SK-N-SH treated with all-trans-retinoic acid at 6 μM for 48 hours (cell line): Measurements from ENCODE around the gene STX3.

ENCODE experiments used
- ARNTL ChIP-seq: fragments of 450-650 bp; formaldehyde crosslinking; IDR thresholded peaks from 2 replicates; pipeline ENCODE4 v1.5.0; 2020; ENCODE audit warnings: low read depth, mild to moderate bottlenecking, moderate library complexity, borderline replicate concordance
- TCF4 ChIP-seq: fragments of 250-450 bp; sonication (Bioruptor Pico); IDR thresholded peaks from 2 replicates; pipeline ENCODE4 v1.8.0; 2021; ENCODE audit warnings: mild to moderate bottlenecking, moderate library complexity, borderline replicate concordance
- ZC3H10 ChIP-seq: fragments of 250-450 bp; sonication (Bioruptor Pico); IDR thresholded peaks from 2 replicates; pipeline ENCODE4 v1.5.1; 2021; ENCODE audit warnings: mild to moderate bottlenecking, moderate library complexity
- ZFP3 ChIP-seq: fragments of 250-450 bp; sonication (Bioruptor Pico); IDR thresholded peaks from 2 replicates; pipeline ENCODE4 v1.5.0; 2020; ENCODE audit warnings: mild to moderate bottlenecking, moderate library complexity
- ZFP30 ChIP-seq: fragments of 450-650 bp; formaldehyde crosslinking; IDR thresholded peaks from 2 replicates; pipeline ENCODE4 v1.5.0; 2022; ENCODE audit warnings: mild to moderate bottlenecking, moderate library complexity

DNA sequence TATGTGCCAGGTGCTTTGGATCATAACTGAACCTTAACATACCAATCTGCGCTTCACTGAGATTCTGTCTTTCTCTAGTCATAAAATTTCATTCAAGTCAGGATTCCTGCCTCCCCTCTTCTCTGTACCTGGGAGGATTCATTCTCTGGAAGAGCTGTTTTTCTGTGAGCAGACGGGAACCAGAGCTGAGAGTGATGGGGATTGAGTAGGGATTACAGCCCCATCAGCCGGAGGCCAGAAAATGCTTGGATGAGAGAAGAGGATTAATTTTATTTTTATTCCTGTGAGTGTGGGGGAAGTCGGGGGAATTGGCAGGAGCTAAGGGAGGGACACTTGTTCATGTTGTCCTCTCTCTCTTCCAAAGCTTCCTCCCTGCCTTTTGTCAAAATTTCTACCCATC, 4.7 kb downstream of the STX3 start:
- no peak for TF ChIP-seq ARNTL (CRISPR knock-in tag)
- no peak for TF ChIP-seq ZFP3 (CRISPR knock-in tag)
- TF ChIP-seq ZC3H10 (CRISPR knock-in tag) = no peak
- TF ChIP-seq ZFP30 (CRISPR knock-in tag) = no peak
- no peak for TF ChIP-seq TCF4
